HTERT RPE-1 (cell line): ENCODE measurements around the gene BAX.
"Not testable (repeated sequence)": the region's sequence is repeated elsewhere in the genome, so short reads cannot be mapped to it uniquely, and the experiment has no call there.

Source experiments
- in situ Hi-C: fragments of 300-500 bp; cut with MboI; formaldehyde crosslinking; loops from 4 replicates; pipeline ENCODE4 v1.14.3; 2020; ENCODE audit warnings: low sequenced_read_pairs

Gene BAX

GRCh38 chr19:48954595-48955307 lies at the start of gene BAX:
TSS of gene BAX (plus strand) at chr19:48954875. CDS start at chr19:48954929, 54 bp downstream.
- in situ Hi-C loops = no loop called here

- in situ Hi-C loops = no loop called here
Measured at GRCh38 chr19:48905664-48906063, 49.0 kb upstream of the BAX start.

GRCh38 chr19:48906324-48906723 lies 48.4 kb upstream of the BAX start:
- in situ Hi-C loops = no loop called here

GRCh38 chr19:48907671-48908070 lies 47.0 kb upstream of the BAX start:
- in situ Hi-C loops = no loop called here

GRCh38 chr19:48909424-48910077 lies 45.1 kb upstream of the BAX start:
- in situ Hi-C loops = not testable (repeated sequence)

DNA sequence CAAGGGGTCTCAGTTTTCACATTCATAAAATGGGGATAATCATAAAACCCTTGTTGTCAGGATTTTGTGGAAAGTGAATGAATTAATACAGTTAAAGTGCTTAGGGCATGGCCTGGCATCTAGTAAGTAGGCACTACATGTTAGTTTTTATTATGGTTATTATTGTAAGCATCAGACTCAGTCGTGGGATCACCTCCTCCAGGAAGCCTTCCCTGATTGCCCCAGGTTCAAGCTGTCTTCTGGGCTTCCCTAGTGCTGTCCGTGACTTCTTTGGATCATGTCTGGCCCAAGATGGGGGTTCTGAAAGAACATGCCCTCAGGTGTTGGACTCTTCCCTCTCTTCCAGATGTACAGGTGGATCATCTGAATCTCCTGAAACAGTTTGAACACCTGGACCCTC lies 43.9 kb upstream of the BAX start:
- in situ Hi-C loops = no loop called here

GRCh38 chr19:48913114-48913889 lies 41.4 kb upstream of the BAX start:
- in situ Hi-C loops = no loop called here

- in situ Hi-C loops = no loop called here
Measured at GRCh38 chr19:48914181-48914580, 40.5 kb upstream of the BAX start.

DNA sequence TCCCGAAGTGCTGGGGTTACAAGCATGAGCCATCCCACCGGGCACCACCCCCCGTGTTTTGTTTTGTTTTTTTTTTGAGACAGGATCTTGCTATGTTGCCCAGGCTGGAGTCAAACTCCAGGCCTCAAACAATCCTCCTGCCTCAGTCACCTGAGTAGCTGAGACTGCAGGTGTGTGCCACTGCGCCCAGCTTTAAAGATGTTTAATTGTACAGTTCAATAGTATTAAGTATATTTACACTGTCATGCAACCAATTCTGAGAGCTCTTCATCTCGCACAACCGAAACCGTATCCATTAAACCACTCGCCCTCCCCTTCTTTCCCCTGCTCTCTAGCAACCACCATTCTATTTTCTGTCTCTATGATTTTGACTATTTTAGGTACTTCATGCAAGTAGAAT lies 38.9 kb upstream of the BAX start:
- in situ Hi-C loops = no loop called here

DNA sequence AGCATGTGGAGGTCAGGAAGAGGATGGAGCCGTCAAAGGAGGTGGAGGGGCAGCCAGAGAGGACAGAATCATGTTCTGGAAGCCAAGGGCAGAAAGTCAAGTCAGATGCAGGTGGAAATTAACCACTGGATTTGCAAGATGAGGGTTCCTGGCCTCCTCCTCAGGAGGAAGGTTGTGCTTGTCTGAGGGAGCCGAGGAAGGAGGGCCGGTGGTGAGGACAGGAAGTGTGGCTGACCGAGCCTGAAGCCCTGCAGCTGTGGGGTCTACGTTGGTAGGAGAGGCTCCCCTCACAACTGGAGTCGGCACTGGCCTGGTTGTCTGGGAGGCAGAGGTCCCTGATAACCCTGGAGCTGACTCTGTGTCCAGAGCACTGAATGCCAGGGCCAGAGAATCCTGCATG lies 36.6 kb upstream of the BAX start:
- in situ Hi-C loops = no loop called here

DNA sequence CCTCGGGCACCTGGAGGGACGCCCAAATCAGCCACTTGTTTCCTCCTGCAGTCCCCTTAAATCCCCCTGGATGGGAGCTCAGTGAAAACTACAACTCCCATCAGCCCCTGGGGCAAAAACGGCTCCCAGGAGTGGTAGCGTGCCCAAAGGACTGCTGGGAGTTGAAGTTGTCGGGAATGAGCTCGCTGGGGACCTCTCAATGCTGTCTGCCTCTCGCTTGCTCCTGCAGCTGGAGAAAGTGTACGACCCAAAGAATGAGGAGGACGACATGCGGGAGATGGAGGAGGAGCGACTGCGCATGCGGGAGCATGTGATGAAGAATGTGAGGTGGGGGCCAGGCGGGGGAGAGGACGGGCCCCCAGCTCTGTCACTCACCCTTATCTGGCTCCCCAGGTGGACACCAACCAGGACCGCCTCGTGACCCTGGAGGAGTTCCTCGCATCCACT lies 35.9 kb upstream of the BAX start:
- in situ Hi-C loops = no loop called here

DNA sequence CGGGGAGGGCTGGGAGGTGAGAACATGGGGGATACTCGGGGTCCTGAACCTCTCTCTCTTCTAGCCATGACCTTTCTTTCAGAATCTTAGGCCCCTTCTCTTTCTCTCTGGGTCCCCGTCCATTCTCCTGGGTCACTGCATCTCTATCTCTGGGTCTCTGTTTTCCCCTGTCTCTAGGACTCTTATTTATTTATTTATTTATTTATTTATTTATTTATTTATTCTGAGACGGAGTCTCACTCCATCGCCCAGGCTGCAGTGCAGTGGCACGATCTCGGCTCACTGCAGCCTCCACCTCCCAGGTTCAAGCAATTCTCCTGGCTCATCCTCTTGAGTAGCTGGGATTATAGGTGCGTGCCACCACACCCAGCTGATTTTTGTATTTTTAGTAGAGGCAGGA lies 35.4 kb upstream of the BAX start:
- in situ Hi-C loops = not testable (repeated sequence)

DNA sequence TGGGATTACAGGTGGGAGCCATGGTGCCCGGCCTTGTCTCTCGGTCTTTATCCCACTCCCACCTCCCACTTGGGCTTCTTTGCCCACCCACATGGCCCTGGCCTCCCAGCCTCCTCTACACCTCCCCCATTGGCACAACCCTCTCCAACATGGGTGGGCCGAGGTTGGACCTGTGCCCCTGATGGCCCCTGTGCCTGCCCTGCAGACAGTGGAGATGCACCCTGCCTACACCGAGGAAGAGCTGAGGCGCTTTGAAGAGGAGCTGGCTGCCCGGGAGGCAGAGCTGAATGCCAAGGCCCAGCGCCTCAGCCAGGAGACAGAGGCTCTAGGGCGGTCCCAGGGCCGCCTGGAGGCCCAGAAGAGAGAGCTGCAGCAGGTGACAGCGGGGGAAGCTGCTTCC lies 33.7 kb upstream of the BAX start:
- in situ Hi-C loops = no loop called here

- in situ Hi-C loops = no loop called here
Measured at GRCh38 chr19:48921721-48922500, 32.8 kb upstream of the BAX start.

DNA sequence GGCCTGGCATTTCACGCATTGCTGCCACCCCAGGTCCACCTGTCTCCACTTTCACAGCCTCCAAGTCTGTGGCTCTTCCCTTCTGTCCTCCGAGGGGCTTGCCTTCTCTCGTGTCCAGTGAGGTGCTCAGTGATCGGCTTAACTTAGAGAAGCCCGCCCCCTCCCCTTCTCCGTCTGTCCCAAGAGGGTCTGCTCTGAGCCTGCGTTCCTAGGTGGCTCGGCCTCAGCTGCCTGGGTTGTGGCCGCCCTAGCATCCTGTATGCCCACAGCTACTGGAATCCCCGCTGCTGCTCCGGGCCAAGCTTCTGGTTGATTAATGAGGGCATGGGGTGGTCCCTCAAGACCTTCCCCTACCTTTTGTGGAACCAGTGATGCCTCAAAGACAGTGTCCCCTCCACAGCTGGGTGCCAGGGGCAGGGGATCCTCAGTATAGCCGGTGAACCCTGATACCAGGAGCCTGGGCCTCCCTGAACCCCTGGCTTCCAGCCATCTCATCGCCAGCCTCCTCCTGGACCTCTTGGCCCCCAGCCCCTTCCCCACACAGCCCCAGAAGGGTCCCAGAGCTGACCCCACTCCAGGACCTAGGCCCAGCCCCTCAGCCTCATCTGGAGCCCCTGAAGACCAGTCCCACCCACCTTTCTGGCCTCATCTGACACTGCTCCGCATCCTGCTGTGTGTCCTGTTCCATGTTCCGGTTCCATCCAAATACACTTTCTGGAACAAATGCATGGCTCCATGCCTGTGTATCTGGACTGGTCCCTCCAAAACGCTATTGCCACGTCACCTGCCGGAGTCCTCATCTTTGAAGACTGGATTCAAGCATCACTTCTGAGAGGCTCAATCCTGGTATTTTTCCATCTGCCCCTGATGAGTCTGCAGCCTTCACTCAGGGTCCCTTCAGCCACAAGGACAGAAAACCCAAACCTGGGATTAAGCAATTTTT lies 31.9 kb upstream of the BAX start:
- in situ Hi-C loops = no loop called here

- in situ Hi-C loops = no loop called here
Measured at GRCh38 chr19:48925240-48925843, 29.3 kb upstream of the BAX start.

DNA sequence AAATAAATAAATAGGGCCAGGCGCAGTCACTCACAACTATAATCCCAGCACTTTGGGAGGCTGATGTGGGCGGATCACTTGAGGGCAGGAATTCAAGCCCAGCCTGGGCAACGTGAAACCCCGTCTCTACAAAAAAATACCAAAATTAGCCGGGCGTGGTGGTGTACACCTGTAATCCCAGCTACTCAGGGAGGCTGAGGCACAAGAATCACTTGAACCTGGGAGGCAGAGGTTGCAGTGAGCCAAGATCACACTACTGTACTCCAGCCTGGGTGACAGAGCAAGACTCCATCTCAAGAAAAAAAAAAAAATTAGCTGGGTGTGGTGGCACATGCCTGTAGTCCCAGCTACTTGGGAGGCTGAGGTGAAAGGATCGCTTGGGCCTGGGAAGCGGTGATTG lies 28.8 kb upstream of the BAX start:
- in situ Hi-C loops = not testable (repeated sequence)

DNA sequence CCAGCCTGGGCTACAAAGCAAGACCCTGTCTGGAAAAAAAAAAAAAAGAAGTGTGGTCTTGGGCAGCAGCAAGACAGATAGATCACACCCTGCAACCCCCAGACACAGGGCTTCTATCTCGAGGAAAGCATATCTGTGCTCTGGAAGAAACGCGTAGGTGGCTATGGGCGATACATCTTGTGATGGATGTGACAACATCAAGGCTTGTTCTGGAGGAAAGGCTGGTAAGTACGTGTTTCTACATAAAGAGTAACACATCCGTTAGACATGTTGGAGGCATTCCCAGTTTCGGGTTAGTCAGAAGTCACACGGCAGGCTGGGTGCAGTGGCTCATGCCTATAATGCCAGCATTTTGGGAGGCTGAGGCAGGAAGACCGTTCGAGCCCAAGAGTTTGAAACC lies 27.8 kb upstream of the BAX start:
- in situ Hi-C loops = no loop called here

DNA sequence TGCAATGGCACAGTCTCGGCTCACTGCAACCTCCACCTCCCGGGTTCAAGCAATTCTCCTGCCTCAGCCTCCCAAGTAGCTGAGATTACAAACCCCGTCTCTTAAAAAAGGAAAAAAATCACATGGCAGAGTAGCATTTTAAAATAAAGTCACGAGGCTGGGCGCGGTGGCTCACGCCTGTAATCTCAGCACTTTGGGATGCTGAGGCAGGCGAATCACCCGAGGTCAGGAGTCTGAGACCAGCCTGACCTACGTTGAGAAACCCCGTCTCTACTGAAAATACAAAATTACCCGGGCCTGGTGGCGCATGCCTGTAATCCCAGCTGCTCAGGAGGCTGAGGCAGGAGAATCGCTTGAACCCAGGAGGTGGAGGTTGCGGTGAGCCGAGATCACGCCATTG lies 27.0 kb upstream of the BAX start:
- in situ Hi-C loops = not testable (repeated sequence)
